NCI-H748 (cell line): ENCODE results near the gene RRN3.
"Not testable (repeated sequence)": the region's sequence is repeated elsewhere in the genome, so short reads cannot be mapped to it uniquely, and the experiment has no call there.

ENCODE experiments used
- DNase-seq: peaks from one replicate; lab custom pipeline; 2025; ENCODE audit not compliant: unreplicated experiment; lab: John Stamatoyannopoulos, UW

Gene RRN3

DNA sequence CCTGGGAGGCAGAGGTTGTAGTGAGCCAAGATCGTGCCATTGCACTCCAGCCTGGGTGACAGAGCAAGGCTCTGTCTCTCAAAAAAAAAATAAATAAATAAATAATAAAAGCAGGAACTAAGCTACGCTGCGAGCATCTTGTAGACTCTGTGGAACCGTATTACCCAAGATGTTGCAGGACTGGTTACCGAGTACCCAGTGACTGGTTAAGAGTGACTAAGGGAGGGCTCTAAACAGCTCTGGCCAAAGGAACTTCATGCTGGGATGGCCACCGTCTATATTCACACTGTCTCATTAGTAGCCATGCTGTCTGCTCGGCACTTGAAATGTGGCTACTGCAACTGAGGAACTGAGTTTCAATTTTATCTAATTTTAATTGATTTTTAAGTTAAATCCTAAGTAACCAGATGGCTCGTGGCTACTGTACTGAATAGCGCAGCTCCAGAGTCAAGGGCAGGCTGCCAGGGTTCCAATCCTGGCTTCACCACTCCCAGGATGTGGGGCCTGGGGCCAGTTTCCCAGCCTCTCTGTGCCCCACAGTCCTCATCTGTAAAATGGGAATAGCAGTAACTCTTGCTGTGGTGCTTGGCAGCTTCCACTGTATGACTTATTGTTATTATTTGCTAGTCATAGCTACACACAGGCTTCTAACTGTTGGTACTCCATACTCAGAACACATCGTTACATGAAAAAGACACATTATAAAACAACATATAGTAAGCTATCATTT lies 41.2 kb downstream of the RRN3 start:
- no peak for DNase-seq

DNA sequence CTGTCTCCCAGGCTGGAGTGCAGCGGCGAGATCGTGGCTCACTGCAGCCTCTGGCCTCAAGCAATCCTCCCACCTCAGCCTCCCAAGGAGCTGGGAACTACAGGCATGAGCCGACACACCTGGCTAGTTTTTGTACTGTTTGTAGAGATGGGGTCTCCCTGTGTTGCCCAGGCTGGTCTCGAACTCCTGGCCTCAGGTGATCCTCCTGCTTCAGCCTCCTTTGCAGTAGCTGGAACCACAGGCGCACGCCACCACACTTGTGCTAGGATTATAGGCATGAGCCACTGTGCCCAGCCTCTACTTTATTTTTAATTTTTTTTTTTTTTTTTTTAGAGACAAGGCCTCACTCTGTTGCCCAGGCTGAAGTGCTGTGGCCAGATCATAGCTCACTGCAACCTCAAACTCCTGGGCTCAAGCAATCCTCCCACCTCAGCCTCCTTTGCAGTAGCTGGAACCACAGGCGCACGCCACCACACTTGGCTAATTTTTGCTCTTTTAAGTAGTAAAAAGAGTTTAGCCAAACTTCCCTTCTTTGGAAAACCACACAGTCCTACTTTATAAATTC lies 42.6 kb downstream of the RRN3 start:
- DNase-seq = no peak

DNA sequence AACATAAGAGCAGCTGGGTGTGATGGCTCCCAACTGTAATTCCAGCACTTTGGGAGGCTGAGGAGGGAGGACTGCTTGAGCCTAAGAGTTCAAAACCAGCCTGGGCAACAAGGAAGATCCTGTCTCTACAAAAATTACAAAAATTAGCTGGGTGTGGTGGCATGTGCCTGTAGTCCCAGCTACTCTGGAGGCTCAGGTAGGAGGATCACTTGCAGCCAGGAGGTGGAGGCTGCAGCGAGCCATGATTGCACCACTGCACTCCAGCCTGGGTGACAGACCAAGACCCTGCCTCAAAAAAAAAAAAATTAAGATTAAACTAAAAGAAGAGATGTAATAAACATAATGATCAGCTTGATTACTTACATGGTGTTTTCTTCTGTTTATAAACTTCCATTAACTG lies 43.6 kb downstream of the RRN3 start:
- not testable (repeated sequence) for DNase-seq

DNA sequence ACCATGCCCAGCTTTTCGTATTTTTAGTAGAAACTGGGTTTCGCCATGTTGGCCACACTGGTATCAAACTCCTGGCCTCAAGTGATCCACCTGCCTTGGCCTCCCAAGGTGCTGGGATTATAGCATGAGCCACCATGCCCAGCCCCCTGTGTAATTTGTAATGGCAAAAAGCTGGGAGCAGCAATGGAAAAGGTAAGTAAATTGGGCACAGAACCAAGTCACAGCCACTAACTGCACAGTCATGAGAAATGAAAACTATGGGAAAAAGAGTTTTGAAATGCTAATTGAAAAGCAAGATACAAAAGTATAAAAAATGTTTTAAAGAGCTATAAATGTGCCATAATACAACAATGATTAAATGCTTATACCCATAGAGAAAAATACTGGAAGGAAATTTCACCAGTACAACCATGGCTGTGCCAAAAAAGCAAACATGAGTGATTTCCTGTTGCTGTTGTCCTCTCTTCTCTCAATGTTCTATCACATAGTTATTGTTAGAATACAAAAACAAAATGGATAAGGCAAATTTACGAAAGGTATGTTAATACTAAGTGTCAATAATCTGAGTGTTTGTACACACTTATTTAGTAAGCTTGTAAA lies 44.4 kb downstream of the RRN3 start:
- DNase-seq = no peak

DNA sequence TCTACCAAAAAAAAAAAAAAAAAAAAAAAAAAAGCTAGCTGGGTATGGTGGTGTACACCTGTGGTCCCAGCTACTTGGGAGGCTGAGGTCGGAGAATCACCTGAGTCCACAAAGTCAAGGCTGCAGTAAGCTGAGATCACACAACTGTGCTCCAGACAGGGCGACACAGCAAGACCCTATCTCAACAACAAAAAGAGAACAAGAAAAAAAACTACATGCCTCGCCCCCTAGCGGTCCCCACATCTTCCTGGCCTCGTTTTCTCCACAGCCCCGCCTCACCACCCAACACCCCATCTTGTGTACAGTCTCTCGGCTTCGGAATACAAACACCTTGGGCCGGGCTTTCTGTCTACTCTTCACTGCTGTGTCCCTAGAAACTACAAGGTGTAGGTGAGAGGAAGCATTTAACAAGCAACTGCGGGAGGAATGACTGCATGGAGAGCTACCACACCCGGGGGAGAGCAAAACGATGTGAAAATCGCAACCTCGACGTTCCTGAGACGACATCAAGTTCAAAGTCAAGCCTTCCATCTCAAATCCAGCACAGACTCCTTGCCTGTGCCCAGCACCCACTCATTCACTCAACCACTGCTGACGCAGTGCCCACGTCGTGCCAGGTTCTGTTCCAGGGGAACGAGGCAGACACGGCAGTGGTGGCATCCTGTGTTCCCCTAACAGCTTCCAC lies 47.2 kb downstream of the RRN3 start:
- DNase-seq = no peak

DNA sequence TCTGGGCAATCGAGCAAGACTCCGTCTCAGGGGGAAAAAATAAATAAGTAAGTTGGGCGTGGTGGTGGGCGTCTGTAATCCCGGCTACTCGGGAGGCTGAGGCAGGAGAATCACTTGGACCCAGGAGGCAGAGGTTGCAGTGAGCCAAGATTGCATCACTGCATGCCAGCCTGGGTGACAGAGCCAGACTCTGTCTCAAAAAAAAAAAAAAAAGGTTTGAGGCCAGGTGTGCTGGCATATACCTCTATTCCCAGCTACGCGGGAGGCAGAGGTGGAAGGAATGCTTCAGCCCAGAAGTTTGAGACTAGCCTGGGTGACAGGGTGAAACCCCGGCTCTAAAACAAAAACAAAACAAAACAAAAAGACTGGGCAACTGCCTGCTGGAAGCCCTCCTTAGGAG lies 48.8 kb downstream of the RRN3 start:
- DNase-seq = not testable (repeated sequence)

DNA sequence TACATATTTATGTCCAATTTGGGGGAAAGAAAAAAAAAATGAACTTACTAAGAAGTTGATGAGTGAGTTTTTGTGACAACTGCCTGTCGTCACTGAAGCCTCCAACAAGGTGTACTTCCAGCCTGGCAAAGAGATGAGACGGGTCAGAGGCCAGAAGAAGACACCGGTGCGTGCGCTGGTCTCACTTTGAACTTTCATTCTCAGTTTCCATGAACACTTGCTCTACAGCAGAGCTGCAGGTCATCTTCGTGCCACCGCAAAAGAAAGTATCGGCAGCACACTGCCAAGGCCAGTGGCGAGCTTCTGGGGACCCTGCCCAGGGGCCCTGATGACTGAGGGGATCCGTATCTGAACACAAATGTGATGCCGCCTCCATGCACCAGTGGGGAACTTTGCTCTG lies 49.8 kb downstream of the RRN3 start:
- DNase-seq = no peak

DNA sequence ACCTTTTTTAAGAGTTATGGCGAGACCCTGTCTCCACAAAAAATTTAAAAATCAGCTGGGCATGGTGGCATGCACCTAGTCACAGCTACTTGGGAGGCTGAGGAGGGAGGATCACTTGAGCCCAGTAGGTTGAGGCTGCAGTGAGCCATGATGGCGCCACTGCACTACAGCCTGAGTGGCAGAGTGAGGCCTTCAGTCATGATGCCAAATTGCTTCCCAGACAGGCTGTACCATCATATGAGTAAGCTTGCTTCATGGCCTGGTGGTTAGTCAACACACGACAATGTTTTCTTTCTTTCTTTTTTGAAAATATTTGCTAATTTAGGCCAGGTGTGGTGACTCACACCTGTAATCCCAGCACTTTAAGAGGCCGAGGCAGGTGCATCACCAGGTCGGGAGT lies 50.7 kb downstream of the RRN3 start:
- DNase-seq = no peak

DNA sequence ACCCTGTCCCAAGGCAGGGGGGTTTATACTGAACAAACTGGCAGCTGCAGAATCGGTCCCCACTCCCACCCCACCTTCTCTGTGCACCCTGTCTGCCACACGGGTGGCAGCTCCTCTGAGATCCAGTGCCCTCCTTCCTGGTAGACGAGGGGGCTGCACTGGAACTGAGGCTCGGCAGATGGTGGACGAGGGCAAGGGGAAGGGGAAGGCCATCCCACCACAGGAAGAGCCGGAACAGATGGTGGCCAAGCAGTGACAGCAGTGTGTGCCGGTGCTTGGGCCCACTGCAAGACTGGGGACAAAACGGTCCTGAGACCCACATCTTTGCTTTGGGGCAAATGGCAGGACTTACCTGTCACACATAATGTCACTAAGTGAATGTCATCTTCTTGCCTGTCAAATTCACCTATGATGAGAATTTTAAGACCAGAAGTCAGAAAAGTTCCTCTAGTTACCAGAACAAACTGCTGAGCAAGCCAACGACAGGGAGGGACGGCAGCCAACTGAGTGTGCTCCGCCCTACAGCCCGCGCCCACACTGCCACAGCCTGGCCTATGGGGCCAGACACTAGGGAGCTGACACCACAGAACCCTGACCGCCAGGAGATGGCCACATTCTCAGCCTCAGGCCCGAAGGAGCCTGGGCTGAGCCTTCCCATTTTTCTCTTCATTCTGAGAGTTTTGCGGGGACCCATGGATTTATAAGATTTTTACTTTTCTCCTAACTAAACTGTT lies 52.6 kb downstream of the RRN3 start:
- no peak for DNase-seq

DNA sequence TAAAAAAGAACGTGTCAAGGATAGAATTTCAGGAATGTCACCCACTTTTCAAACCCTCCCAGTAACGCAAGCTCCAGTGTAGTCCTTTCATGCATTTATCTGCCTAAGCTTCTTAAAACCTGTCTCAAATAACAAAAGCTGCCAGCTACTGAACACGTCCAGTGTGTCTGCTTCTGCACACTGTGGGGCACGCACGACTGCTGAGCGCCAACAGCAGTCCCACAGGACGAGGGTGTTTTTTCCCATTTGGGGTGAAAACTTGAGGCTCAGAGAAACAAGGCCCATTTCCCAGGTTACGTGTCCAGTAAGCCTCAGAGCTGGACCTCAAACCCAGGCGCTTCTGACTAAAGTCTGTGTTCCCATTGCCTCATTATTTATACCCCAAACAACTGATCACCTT lies 55.4 kb downstream of the RRN3 start:
- no peak for DNase-seq

DNA sequence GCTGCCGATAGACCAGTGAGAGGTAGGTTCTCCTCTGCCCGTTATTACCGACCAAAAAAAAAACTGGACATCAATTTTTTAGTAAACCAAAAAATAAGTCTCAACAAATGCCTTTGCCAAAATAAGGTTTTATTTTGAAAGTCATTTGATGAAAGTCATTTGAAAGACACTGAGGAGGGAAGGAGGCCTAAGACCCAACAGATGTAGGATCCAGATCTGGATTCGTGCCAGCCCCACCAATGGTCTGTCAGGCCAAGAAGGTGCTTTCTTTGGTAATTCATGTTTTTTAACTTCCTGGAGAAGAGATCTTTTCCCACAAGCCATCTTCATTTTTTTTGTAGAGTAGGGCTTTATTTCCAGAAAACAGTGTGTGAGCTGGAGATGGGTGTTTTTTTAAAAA lies 56.3 kb downstream of the RRN3 start:
- no peak for DNase-seq

DNA sequence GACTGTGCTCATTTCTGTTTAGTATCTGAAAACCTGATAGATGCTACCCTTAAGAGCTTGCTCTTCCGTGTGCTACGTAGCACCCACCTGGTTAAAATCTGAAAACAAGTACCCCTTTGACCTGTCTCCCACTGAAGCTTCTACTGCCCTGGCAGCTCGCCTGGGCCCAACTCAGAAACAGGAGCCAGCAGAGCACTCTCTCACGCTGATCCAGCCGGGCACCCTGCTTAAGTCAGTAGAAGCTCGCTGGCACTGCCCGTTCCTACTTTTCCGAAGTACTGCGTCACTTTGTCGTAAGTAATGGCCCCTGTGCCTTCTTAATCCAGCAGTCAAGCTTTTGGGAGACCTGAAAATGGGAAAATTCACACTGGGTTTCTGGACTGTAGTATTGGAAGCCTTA lies 57.1 kb downstream of the RRN3 start:
- no peak for DNase-seq

DNA sequence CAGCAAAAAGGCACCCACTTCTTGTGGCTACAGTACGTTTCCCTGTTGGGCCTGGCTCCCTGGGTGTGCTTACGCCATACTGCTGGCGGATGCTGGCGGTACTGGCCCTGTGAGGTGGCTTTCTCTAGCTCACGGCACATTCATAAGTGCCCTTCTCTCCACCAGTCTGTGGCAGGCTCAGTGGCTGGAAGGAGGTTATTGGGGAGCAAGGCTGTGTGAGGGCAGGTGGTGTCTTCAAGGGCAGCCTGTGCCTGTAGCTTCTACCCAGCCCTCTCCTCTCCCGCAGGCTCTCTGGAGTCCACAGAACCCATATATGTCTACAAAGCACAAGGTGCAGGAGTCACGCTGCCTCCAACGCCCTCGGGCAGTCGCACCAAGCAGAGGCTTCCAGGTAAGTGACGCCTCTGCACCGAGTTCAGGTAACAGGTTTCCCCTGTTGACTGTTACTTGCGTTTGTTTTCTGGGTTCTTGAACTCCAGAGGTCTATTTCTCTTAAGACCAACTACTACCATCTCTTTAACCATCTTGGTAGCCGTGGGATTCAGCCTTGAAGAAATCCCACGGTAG lies 58.8 kb downstream of the RRN3 start:
- no peak for DNase-seq

DNA sequence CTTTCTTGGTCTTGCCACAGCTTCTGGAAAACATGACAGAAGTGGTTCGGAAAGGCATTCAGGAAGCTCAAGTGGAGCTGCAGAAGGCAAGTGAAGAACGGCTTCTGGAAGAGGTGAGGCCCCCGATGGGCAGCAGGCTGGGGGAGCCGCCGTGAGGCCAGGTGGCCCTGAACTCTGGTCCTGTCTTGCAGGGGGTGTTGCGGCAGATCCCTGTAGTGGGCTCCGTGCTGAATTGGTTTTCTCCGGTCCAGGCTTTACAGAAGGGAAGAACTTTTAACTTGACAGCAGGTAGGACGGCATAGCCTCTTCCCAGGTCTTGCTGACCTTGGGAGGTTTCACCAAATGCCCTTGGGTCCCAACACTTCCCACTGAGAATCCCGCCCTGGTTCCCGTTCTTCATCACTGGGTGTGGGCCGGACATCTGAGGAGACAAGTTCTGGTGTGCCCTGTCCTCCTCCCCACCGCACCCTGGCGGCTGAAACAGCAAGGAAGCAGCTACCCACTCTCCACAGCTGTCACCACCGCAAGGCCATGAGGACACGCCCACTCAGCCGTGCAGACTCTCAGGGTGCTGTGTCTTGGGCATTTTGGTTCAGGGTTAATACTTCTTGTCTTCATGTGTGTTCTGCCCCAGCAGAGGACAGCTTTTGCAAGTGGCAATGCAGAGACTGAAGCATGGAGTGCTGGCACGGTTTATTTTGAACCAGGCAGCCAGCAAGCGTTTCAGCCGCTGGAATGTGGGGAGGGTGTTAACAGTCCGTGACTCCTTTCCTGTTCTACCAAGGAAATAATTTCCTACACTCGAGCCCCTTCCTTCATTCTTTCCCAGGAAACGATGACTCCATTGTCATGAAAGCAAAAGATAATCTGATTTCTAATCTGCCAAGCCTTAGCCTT lies 59.6 kb downstream of the RRN3 start:
- no peak for DNase-seq

DNA sequence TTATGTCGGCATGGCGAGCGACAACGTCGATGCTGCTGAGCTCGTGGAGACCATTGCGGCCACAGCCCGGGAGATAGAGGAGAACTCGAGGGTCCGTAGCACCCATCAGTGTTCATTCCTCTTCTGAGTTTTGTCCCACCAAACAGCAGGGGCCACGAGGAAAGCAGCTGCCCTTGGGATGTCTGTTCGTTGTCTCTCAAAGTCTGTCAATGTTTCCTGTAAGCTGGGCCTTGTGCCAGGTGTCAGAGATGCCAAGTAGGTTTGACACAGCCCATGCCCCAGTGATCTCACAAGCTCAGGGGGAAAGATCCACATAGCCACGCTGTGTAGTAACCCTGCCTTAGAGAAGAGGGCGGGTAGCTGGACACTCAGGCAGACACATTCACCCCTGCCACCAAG lies 60.8 kb downstream of the RRN3 start:
- no peak for DNase-seq

DNA sequence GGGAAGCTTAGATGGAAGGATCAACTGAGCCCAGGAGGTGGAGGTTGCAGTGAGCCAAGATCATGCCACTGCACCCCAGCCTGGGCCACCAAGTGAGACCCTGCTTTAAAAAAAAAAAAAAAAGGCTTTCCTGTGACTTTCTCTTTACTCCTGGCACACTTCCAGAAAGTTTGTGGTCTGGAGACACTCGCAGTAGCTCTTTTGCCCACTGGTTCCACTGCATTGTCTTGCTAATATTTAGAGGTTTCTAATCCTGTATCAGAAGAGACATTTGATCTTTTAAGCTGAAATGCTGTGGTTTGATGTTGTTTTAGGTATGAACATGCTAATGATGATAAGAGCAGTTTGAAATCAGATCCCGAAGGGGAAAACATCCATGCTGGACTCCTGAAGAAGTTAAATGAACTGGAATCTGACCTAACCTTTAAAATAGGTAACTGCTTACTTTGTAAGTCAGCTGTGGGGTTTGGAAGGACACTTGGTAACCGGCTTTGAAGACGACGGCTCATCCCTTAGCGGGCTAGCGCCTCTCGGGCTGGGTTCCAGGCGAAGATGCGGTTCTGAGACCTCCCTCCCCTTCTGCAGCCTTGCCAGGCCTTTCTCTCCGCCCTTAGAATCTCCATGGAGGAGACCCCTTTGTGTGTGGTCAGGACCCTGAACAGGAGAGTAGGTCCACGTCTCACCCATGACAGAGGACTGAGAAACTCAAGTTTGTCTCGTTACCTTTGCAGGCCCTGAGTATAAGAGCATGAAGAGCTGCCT lies 61.3 kb downstream of the RRN3 start:
- DNase-seq = no peak

DNA sequence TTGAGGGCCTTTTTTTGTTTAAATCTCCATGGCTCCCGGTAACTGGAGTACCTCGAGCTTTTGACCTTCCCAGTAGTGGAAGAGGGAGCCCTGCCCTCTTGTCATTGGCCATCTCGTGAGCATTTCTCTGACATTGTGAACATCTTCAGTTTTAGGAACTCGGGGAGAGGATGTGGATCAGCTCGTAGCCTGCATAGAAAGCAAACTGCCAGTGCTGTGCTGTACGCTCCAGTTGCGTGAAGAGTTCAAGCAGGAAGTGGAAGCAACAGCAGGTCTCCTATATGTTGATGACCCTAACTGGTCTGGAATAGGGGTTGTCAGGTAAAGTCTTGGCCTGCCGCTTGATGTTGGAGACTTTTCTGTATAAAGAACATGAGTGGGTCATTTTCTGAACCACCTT lies 62.5 kb downstream of the RRN3 start:
- no peak for DNase-seq

DNA sequence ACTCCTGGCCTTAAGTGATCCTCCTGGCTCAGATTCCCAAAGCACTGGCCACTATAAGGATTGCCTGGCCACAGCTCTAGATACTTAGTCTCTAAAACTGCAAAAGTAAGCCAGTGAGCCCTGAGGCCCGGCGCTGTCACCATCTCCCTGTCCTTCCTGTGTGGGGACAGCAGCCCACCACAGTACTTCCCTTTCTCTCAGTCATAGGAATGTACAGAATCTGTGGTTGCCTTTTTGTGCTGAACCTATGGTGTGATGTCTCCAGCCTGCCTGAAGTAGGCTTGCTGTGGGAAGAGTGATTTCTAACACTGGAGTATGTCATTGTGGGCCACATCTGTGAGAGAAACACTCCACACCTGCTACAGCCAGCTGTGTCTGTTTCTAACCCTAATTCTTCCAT lies 62.9 kb downstream of the RRN3 start:
- no peak for DNase-seq

DNA sequence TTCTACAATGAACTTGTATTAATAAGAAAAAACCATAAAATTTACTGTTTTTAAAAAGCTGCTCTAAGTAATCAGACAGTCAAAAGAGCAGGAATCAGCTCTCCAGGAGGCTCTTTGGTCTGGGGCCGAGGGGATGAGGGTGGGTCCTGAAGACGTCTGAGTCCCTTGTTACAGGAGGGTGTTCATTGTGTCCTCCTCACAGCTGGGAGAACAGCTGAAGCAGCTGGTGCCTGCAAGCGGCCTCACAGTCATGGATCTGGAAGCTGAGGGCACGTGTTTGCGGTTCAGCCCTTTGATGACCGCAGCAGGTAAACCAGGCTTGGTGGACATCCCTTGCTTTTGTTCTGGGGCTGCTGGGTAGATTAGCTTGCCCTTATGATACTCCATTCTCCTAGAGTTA lies 64.3 kb downstream of the RRN3 start:
- DNase-seq = not testable (repeated sequence)
